ENCODE results near the gene MOB3C.

The MOB3C gene

DNA sequence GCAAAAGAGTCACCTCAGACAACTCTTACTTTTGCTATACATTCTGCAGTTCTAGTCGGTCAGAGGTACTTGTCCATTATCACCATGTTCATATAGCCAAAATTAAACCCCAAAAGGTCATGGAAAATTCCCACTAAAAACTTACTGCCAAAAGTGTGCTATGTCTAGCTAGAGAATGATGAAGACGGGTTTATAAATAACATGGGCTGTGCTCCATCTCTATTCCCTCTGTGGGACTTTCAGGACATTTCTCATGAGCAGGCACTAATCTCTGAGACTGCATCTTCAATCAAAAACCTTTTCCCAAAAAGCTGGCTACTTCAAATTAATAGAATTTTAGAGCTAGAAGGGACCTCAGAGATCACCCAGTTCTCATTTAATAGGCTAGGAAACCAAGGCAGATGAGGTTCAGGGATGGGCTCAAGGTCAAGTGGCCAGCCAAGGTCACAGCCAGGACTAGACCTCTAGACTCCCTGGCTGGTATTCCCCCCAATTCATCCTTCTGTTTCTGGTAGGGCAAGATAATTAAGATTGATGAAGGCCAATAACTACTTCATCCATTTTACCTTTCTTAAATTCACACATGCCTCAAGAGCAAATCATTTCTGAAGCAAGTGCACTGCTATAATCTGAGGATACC lies 21.0 kb upstream of the MOB3C start:
- no peak for DNase-seq

DNA sequence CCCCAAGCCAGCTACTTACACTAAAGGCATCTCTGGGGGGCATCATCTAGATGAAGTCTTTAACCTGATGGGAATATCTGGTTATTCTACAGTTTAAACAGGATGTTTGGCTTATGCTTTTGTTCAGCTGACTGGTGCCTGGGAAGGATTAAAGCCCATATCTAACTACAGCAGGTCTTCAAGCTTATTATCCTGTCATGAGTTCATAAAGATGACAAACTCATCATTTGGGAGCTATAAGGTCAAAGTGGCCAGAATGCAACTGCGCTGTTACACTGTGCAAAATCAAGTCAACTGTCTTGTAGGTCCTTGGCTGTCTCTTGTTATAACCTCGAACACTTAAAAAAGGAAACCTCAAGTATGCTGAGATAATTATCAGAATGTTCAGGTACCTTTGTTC lies 18.6 kb upstream of the MOB3C start:
- DNase-seq = no peak

DNA sequence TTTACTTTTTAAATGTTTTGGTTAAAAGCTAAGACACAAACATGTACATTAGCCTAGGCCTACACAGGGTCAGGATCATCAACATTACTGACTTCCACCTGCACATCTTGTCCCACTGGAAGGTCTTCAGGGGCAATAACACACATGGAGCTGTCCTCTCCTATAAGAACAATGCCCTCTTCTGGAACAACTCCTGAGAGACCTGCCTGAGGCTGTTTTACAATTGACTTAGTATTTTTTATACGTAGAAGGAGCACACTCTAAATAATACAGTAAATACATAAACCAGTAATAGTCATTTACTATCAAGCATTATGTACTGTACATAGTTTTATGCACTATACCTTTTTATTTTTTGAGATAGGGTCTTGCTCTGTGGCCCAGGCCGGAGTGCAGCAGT lies 14.1 kb upstream of the MOB3C start:
- no peak for DNase-seq

DNA sequence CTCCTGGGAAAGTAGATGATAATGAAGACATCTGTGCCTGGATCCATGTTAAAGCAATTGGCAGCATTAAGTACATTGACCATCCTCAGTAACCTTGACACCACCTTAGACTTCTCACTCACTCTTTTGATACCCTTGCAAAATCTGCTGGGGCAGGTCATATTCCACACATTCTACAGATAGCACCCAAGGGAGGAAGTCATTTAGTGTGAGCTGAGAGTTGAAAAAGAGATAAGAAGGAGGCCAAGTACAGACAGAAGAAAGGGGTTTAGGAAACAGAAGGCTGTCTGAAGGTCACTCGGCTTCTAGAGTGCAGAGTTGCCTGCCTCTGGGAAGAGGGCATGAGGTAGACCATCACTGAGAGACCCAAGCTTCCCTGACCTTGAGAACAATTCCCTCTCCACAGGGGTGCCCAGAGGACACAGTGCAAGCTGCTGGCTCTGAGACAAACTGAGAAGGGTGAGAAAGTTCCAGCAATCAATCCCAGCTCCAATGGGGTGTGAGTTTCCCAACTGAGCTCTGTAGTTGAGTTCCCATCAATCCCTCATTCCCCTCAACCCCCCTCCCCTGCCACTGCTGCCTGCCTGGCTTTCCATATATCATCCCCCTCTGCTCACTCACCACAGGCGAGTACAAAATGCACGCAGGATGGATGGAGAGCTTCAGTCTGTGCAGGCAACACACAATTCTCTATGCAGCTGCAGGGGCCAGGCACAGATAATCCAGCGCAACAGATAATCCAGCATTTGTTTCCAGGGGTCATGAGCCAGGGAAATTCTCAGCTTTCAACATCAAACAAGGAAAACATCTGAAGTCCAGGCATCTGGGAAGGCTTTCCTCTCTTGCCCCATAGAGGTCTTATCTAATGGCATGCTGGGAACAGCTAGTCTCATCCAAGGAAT lies 7.4 kb upstream of the MOB3C start:
- DNase-seq = no peak

DNA sequence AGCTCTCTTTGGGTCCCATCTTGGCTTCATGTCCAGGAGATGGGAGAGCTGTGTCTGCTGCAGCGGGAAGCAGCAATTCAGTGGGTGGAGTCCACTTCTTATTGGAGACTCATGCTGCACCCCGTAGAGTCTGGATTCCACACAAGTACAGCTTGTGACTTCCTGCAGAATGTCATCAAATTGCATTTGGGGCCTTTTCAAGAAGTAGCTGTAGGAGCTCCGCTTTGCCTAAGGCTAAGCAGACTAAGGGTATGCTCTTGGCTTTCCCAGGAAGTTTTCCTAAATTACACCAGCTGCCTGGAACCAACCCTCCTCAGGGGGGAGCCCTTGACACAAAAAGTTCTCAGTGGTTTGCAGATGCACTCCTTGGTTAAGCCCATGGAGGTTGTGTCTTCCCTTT lies 5.7 kb upstream of the MOB3C start:
- DNase-seq = peak; percentile 22

DNA sequence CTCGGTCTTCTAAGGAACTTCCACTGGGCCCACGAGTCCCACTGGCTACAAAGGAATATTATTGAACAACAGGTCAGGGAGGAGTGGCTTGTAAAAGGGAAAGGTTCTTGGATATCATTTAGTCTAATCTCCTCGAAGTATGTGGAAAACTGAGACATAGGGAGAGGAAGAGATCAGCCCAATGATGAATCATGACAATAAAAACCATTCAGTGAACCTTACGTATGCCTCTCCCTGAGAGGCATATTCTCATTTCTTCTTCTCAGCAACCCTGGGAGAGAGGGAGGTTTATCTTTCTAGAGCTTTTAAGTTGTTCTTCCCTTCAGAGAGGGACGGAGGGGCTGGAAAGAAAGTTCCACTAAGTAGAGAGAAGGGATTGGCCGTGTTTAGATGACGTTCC lies 5.3 kb upstream of the MOB3C start:
- no peak for DNase-seq

DNA sequence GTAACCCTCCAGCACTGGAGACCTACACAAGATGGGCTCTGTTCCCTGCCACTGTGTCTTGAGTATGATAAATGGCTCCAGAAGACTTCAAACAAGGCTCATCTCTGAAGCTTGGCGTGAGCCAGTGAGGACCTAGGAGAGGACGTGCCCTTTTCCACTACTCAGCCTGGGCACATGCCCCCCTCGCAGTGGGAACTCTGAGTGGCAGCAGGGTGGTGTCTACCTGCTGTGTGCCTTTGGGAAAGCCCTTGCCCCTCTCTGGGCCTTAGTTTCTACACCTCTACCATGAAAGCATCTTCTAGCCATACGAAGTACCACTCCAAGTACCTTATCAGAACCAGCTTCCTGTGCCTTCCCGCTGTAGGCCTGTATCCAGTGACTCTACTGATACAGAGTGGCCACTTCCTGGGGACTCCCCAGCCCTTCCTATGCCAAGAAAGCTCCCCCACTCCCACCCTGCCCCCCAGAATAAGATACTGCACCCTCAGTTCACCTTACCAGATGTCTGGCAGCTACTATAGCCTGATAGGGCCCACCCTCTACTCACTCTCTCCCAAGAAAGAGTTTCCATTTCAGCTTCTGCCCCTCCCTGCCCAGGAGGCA lies 3.1 kb upstream of the MOB3C start:
- no peak for DNase-seq

DNA sequence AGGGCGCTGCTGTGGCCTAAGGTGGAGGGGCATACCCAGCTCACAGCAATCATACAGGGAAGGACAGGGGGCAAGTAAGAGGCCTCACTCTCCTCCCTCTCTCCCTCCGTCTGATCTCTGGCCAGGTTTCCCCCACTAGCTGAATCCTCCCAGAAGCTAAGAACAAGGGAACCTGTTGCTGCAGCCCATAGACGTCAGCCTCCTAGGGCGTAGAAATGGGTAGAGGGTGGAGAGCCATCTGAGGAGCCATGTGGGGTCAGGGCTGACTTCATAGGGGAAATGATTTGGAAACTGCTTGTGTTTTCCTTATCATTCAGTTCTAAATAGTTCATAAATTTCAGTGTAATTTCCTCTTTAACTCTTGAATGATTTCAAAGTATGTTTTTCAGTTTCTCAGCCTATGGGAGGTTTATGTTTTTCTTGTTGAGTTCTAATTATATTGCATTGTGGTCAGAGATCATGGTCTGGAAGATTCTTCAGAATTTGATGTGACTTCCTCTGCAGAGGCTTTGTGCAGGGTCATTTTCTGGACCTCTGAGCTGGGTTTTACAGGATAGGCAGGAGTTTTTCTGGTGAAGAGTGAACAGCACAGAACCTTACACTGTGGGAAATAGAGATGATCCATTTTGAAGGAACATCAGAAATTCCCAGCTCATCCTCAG lies 2.3 kb upstream of the MOB3C start:
- DNase-seq = no peak

DNA sequence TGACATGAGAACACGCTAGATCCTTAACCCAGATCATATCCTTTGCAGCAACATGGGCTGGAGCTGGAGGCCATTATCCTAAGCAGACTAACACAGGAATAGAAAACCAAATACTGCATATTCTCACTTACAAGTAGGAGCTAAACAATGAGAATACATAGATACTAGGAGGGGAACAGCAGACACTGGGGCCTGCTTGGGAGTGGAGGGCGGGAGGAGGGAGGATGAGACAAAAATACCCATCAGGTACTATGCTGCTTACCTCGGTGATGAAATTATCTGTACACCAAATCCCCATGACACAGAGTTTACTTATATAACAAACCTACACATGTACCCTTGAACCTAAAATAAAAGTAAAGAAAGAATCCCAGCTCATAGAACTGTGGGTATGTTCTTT lies 1.2 kb upstream of the MOB3C start:
- no peak for DNase-seq

DNA sequence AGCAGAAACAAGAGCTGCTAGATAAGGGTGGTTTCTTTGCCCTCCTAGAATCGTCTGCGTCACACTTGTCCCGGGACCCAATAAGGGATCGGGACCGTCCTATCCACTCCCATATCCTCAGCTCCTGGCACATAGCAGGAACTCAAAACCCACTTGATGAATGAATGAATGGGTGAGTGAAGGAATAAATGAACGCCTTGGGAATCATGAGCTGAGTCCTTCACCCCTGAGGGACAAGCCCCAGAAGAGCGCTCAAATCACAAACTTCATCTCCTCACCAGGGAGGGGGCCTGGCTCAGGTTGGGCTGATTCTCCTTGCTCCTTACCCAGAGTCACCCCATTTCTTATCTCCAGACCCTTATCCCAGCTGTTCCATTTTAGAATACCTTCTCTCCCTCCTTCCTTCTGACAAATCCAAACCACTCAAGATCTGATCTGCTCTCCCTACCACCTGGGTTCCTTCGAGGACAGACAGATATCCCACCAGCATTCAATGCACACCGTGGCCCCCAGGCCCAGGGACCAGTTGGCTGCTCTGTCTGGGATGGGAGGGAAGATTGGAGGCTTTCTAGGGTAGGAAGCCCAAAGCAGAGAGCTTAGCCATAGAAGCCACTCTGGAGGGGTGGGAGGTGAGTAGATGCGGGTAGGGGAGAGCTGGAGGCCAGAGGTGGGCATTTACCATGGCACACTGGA lies 643 bp upstream of the MOB3C start:
- no peak for DNase-seq

DNA sequence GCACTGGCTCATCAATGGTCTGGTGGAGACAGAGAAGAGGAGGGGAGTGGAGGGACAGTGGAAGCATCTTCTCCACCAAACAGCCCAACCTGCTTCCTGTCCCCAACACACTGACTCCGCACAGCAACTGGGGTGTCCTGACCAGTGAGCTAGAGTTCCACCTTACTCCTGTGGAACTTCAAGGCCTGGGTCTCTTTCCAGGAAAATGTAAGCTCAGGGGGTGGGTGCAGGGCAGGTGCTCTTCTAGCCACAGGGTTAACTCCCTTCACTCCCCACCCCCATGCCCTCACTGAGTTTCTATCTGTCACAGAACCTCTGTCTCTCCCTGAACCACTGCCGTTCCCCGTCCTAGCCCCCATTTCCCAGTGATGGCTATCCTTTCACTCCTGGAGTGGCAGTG lies 876 bp downstream of the MOB3C start:
- DNase-seq = no peak

DNA sequence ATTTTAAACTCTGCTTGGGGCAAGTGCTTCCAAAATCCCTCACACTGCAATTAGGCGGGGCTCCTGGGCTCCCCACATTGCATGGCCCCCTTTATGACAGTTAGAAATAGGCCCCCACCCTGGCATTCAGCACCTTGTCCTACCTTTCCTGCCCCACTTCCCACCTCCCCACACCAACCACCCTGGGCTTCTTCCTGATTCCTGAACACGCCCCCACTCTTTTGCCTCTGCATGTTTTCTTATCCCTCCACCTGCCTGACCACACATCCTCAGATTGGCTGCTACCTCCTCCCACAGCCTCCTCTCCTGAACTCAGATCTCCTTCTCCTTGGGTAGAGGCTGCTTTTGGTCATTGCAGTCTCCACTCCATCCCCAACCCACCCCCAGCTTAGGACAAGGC lies 1.5 kb downstream of the MOB3C start:
- DNase-seq = no peak

DNA sequence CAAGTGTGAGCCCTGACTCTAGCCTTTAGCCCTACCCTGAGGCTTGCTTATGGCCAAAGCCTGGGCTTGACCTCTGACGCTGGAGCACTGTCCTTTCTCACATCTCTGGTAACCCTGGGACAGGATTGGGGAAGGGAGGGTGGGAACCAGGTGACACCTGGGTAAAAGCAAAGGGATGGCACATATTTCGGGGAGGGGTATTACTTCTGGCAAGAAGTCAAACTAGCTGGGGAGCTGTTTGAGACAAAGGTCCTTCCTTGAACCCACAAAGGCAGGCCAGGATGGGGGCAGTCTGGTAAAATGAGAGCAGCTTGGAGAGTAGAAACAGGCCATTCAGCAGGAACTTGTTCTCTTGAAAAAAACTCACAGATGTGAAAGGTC lies 2.0 kb downstream of the MOB3C start:
- no peak for DNase-seq

DNA sequence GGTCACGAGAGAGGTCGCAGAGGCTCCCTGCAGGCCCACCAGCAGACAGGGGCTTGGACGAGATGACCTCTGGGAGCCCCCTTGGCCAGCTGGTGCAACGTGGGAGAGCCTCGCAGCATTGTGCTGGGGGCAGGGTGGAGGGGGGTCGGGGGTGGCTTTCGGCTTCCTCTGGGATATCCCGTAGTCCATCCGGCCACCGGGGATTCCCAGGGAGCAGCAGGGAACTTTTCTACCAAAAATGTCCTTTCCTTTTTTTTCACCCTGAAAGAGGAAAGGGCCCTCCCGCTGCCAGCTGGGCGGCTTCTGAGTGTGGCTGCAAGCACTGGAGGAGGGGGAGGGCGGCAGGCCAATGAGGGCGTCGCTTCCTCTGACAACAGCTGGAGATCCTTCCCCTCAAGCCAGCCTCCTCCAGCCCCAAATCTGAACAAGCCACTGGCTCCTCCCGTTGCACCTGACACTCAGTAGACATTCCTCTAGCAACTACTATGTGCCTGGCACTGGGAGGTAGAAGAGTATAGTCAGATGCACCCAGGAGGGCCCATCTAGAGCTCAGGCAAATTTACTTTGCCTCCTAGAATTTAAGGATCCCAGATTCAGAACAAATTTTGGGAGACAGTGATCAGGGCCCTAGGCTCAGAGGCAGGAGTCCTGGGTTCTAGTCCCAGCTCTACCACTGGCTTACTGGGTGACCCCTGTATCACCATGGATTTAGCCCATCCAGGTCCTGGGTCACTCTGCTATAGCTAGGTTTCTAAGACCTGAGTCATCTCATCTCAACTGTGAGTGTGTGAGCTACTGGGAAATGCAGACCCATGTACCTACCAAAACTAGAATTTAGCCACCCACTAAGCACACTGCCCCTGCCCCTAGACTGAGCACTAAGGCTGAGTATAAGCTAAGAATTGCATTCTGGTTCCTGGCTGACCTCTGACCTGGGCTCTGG lies 2.7 kb downstream of the MOB3C start:
- no peak for DNase-seq

DNA sequence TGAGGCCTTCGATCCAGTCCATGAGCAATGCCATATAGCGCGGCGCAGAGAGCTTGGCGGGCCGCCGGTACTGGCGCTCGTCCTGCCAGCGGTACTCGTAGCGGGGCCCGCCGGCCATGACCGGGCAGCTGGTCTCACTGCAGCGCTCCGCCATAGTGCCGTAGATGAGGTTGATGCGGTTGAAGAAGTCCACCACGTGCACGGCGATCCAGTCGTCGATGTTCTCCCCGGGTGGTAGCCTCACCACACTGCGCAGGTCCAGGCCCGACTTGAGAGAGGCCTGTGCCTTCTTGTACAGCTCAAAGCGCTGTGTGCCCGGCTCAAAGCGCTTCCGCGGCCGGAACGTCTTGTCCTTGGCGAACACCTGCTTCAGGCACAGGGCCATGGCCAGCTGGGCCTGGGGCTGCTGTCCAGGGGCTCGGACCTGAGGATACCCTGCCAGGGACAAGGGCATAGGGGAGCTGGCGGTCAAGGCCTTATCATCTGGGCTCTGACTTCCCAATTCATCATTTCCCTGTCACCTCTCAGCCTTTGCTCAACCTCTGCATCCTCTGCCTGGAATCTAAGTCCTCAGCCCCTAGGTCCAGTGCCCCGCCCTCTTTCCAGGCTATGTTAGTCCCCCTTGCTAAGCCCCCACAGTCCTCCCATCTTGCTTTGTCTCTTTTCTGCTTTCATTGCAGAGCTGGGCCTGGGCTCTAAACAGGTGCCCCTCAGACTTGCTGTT lies 3.5 kb downstream of the MOB3C start:
- DNase-seq = no peak

DNA sequence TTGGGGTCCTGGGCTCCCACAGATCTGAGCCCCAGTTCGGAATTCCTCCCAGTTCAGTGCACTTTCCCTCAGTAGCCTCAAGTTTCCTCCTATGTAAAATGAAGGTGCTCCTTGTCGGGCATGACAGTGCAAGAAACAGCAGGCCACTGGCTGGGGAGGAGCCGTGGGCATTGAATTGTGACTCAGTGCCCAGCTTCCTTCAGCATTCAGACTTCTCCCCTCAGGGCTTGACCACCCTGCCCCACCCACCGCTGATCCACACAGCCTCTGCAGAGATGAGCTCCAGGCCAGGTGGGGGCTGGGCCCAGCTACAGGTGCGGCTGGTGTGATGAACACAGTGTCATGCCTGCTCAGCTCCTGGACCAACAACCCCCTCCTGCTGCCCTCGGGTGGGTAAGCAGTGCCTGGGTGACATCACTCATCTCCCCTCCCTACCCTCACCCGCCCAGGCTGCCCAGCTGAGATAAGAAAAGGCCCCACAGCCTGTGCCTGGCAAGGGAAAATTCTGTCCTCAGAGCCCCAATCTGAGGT lies 4.9 kb downstream of the MOB3C start:
- no peak for DNase-seq

DNA sequence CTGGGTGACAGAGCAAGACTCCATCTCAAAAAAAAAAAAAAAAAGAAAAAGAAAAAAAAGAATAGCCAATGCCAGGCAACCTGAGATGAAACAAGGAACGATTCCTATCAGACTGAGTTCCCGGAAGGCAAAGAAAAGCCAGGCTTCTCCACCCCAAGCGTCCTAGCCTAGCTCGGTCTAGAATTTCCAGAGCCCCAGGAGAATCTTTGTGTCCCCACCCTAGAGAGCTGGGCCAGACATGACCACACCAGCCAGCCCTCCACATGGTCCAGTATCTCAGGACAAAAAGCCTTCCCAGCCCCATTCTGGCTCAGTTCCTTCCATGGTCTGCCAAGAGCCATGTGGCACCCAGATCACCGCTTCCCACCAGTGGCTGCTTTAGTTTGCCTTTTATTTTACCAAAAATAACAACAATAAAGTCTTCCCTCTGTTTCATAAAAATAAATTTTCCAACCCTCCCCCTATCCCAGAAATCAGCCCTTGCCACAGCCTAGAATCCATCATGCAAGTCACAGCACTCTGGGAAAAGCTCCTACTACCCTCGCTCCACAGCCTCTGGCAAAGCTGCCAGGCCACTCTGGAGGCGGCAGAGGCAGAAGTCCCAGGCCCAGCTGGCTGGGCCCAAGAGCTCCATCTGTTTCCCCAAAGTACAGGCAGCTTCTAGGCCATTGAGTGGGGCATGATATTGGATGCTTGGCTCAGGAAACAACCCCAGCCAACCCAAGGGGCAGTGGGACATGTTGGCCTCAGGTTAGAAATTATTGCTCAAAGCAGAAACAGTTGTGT lies 9.1 kb downstream of the MOB3C start:
- no peak for DNase-seq

DNA sequence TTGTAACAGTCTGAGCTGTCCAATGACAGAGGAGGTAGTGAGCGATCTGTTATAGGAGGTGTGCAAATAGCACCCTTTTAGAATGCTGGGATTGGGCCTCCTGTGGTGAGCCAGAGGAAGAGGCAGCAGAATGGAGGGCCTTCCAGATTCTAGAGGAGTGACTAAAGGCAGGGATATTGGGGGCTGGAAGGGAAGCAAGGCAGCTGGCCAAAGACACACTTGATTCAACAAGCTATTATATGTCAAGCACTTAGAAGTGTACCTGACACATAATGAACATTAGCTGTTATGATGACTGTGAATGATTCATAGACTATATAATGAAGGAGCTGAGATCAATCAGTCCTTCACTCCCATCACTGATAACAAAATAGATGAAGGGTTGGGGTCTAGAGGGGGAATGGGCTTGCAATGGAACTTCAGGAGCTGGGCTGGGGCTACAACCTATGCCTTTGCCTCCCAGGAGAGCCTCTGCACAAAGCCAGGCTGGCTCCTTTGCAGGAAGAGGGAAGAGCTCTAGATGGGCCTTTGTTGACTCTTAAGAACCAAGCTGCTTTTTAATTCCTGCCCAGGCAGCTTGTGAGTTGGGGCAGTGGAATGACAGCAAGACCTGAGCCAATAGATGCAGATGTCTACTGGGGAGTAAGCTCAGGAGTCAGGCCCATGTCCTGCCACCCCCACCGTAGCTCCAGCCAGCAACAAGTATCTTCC lies 10.2 kb downstream of the MOB3C start:
- no peak for DNase-seq

DNA sequence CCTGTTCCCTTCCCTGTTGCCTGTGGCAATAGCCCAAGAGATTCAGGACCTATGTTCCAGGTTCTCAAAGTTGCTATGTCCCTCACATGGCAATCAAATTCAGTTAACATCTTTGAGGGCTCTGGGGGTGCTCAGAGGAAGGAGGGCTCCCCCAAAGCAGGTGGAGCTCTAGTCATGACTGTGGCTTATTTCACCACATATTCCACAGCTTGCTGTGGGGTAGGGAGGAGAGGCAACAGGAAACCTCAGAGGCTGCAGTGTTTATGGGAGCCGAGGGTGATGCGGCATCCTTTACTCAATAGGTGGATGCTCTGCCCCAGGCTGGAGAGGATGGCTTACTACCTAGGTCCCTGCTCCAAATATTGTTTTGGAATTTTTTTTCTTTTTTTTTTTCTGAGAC lies 11.4 kb downstream of the MOB3C start:
- DNase-seq = no peak

All from NCI-H146 (cell line).